Measurements from ENCODE around the gene ECHS1.

DNA sequence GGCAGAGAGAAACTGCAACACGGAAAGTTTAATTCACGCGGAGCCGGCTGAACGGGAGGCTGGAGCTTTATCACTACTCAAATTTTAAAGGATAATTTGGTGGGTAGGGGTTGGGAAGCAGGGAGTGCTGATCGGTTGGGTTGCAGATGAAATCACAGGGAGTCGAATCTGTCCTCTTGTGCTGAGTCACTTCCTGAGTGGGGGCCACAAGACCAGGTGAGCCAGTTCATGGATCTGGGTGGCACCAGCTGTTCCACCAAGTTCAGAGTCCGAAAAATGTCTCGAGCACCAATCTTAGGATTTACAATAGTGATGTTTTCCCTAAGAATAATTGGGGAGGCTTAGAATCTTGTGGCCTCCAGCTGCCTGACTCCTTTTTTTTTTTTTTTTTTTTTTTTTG, 29.6 kb downstream of the ECHS1 start:
- TF ChIP-seq MAX (IDR thresholded peaks at IDR 0.05) (no peak), EP300 (IDR thresholded peaks at IDR 0.05; ENCODE audit: borderline replicate concordance) (no peak), REST (IDR thresholded peaks at IDR 0.05; ENCODE audit: low read depth) (no peak), USF1 (IDR thresholded peaks at IDR 0.05) (no peak), EGR1 (IDR thresholded peaks at IDR 0.05) (no peak), TCF12 (IDR thresholded peaks at IDR 0.05; ENCODE audit: low read depth) (no peak), RAD21 (IDR thresholded peaks at IDR 0.05; ENCODE audit: low read depth) (no peak), CEBPB (IDR thresholded peaks at IDR 0.05) (no peak)
